IMR-90 (cell line): ENCODE data around the gene PDCD1. TPM values are rescaled to one million over a fixed set of nuclear protein-coding genes. Genes with fewer than 3 reads are reported as not detected.
A peak's percentile ranks its signal among the peaks of the same experiment; 100 is the strongest.

ENCODE experiments used
- ATAC-seq: fragments of 200-7000 bp; cut with Tn5 transposase; 2 replicates; pipeline ENCODE4 v1.9.1; 2020; ENCODE audit warnings: low read depth, mild to moderate bottlenecking, moderate library complexity
- BruUV-seq: library from RNA; stranded (reverse); fragments of 400-500 nt; replicated peaks from 2 replicates; lab custom pipeline; 2021; lab: Mats Ljungman, UMichigan
- CTCF ChIA-PET: fragments of 300-600 bp; formaldehyde crosslinking; extraction: SDS; loops from one replicate; lab custom pipeline; 2021; ENCODE audit warnings: antibody characterized with exemption; lab: Yijun Ruan, JAX
- POLR2A ChIA-PET: fragments of 300-600 bp; sonication (Branson Sonifier 250); formaldehyde crosslinking; loops from one replicate; lab custom pipeline; 2022; ENCODE audit warnings: antibody characterized with exemption; ENCODE audit not compliant: unreplicated experiment; lab: Charles Lee
- DNase-seq: peaks from one replicate; pipeline ENCODE4 v3.0.0; 2013
- H2AFZ ChIP-seq: replicated peaks from 2 replicates; pipeline ENCODE3; 2013; ENCODE audit warnings: low read length, mild to moderate bottlenecking; ENCODE audit not compliant: poor library complexity
- H2AK5ac ChIP-seq: 2 replicates; pipeline ENCODE4 v1.6.1; 2013; ENCODE audit warnings: low read depth, low read length, inconsistent platforms
- H2AK9ac ChIP-seq: replicated peaks from 2 replicates; pipeline ENCODE3; 2013; ENCODE audit warnings: mild to moderate bottlenecking, low read depth, low read length, moderate library complexity; ENCODE audit not compliant: poor library complexity
- H2BK120ac ChIP-seq: 2 replicates; pipeline ENCODE4 v1.6.1; 2013; ENCODE audit warnings: low read depth, low read length, inconsistent platforms
- H2BK15ac ChIP-seq: 3 replicates; pipeline ENCODE4 v1.6.1; 2013; ENCODE audit warnings: low read depth, low read length, inconsistent platforms
- H2BK20ac ChIP-seq: 2 replicates; pipeline ENCODE4 v1.6.1; 2013; ENCODE audit warnings: low read depth, mild to moderate bottlenecking, inconsistent platforms, low read length, moderate library complexity
- H2BK5ac ChIP-seq: 2 replicates; pipeline ENCODE4 v1.6.1; 2013; ENCODE audit warnings: mild to moderate bottlenecking, low read depth, low read length, inconsistent platforms; ENCODE audit not compliant: poor library complexity, severe bottlenecking
- H3K14ac ChIP-seq: replicated peaks from 2 replicates; pipeline ENCODE4 v1.6.1; 2013; ENCODE audit warnings: low read depth, low read length, inconsistent platforms
- H3K18ac ChIP-seq: 2 replicates; pipeline ENCODE4 v1.6.1; 2013; ENCODE audit warnings: low read depth, low read length, control low read depth
- H3K23ac ChIP-seq: 2 replicates; pipeline ENCODE4 v1.6.1; 2013; ENCODE audit warnings: low read depth, low read length, inconsistent platforms
- H3K27ac ChIP-seq: 2 replicates; pipeline ENCODE4 v1.5.1; 2013; ENCODE audit warnings: mild to moderate bottlenecking, control low read depth, low read length; ENCODE audit not compliant: insufficient read depth
- H3K27me3 ChIP-seq: 2 replicates; pipeline ENCODE4 v1.6.1; 2013; ENCODE audit warnings: low read length; ENCODE audit not compliant: control insufficient read depth, insufficient read depth
- H3K36me3 ChIP-seq: 2 replicates; pipeline ENCODE4 v1.6.1; 2013; ENCODE audit warnings: low read length, mixed read lengths; ENCODE audit not compliant: control insufficient read depth, insufficient read depth
- H3K4ac ChIP-seq: 2 replicates; pipeline ENCODE4 v1.6.1; 2013; ENCODE audit warnings: low read depth, low read length, inconsistent platforms
- H3K4me1 ChIP-seq: 2 replicates; pipeline ENCODE4 v1.6.1; 2013; ENCODE audit warnings: low read length, mixed read lengths; ENCODE audit not compliant: control insufficient read depth, insufficient read depth
- H3K4me2 ChIP-seq: 2 replicates; pipeline ENCODE4 v1.6.1; 2013; ENCODE audit warnings: low read depth, mild to moderate bottlenecking, control low read depth, low read length, moderate library complexity
- H3K4me3 ChIP-seq: 2 replicates; pipeline ENCODE4 v1.5.1; 2013; ENCODE audit warnings: low read depth, mild to moderate bottlenecking, control low read depth, low read length, moderate library complexity; ENCODE audit not compliant: insufficient read depth
- H3K56ac ChIP-seq: 2 replicates; pipeline ENCODE4 v1.6.1; 2013; ENCODE audit warnings: low read length, inconsistent platforms; ENCODE audit not compliant: insufficient read depth; ENCODE audit errors: extremely low read depth
- H3K79me1 ChIP-seq, 2 experiments: 2 replicates each; pipeline ENCODE4 v1.6.1; 2013; ENCODE audit warnings: low read length in 2 of 2, inconsistent platforms in 1 of 2, low read depth in 1 of 2
- H3K9ac ChIP-seq: 2 replicates; pipeline ENCODE4 v1.6.1; 2013; ENCODE audit warnings: low read depth, low read length, control low read depth
- H3K9me1 ChIP-seq: 2 replicates; pipeline ENCODE4 v1.6.1; 2013; ENCODE audit warnings: low read length, inconsistent platforms; ENCODE audit not compliant: insufficient read depth
- H3K9me3 ChIP-seq: 2 replicates; pipeline ENCODE4 v1.6.1; 2013; ENCODE audit warnings: low read length; ENCODE audit not compliant: control insufficient read depth, insufficient read depth
- H4K20me1 ChIP-seq: 2 replicates; pipeline ENCODE4 v1.6.1; 2013; ENCODE audit warnings: low read length, inconsistent platforms; ENCODE audit not compliant: insufficient read depth
- H4K5ac ChIP-seq: 2 replicates; pipeline ENCODE4 v1.6.1; 2013; ENCODE audit warnings: mild to moderate bottlenecking, low read depth, low read length, control low read depth
- H4K8ac ChIP-seq, 2 experiments: 2 replicates each; pipeline ENCODE4 v1.6.1; 2013; ENCODE audit warnings: low read depth in 2 of 2, low read length in 2 of 2, control low read depth in 1 of 2, inconsistent platforms in 1 of 2
- H4K91ac ChIP-seq: 2 replicates; pipeline ENCODE4 v1.6.1; 2013; ENCODE audit warnings: low read depth, low read length, inconsistent platforms; ENCODE audit not compliant: insufficient read depth
- BHLHE40 ChIP-seq: fragments of 150-350 bp; IDR thresholded peaks from 2 replicates; pipeline ENCODE4 v1.6.1; 2016; ENCODE audit warnings: mild to moderate bottlenecking, low read depth, low read length
- CEBPB ChIP-seq: IDR thresholded peaks from 2 replicates; pipeline ENCODE4 v1.6.1; 2012; ENCODE audit warnings: low read depth, low read length, improper control_type of control experiment
- CHD1 ChIP-seq: IDR thresholded peaks from 2 replicates; pipeline ENCODE4 v1.6.1; 2012; ENCODE audit warnings: low read depth, low read length, improper control_type of control experiment
- CTCF ChIP-seq: conservative IDR thresholded peaks from 2 replicates; pipeline ENCODE4 v1.5.1; 2012; ENCODE audit warnings: mild to moderate bottlenecking, low read depth, low read length, improper control_type of control experiment
- ELK1 ChIP-seq: fragments of 150-350 bp; IDR thresholded peaks from 2 replicates; pipeline ENCODE4 v1.6.1; 2016; ENCODE audit warnings: low read depth, mild to moderate bottlenecking, low read length, moderate library complexity, borderline replicate concordance
- FOS ChIP-seq: fragments of 150-350 bp; IDR thresholded peaks from 2 replicates; pipeline ENCODE4 v1.6.1; 2016; ENCODE audit warnings: low read depth, low read length
- MAFK ChIP-seq: IDR thresholded peaks from 2 replicates; pipeline ENCODE4 v1.6.1; 2012; ENCODE audit warnings: low read depth, low read length, improper control_type of control experiment
- MAZ ChIP-seq: IDR thresholded peaks from 2 replicates; pipeline ENCODE4 v1.6.1; 2012; ENCODE audit warnings: low read depth, mild to moderate bottlenecking, low read length, improper control_type of control experiment, moderate library complexity, borderline replicate concordance
- MXI1 ChIP-seq: IDR thresholded peaks from 2 replicates; pipeline ENCODE4 v1.6.1; 2012; ENCODE audit warnings: low read depth, mild to moderate bottlenecking, low read length, moderate library complexity, borderline replicate concordance
- NFE2L2 ChIP-seq: fragments of 150-350 bp; IDR thresholded peaks from 2 replicates; pipeline ENCODE4 v1.6.1; 2016; ENCODE audit warnings: low read depth, mild to moderate bottlenecking, low read length
- POLR2A ChIP-seq: IDR thresholded peaks from 2 replicates; pipeline ENCODE4 v1.6.1; 2012; ENCODE audit warnings: mild to moderate bottlenecking, low read depth, low read length
- RAD21 ChIP-seq: IDR thresholded peaks from 2 replicates; pipeline ENCODE4 v1.6.1; 2012; ENCODE audit warnings: low read length, improper control_type of control experiment
- RCOR1 ChIP-seq: IDR thresholded peaks from 2 replicates; pipeline ENCODE4 v1.6.1; 2012; ENCODE audit warnings: mild to moderate bottlenecking, low read length, improper control_type of control experiment; ENCODE audit not compliant: insufficient replicate concordance
- RFX5 ChIP-seq: IDR thresholded peaks from 2 replicates; pipeline ENCODE4 v1.8.0; 2012; ENCODE audit warnings: low read depth, mild to moderate bottlenecking, low read length, moderate library complexity
- SMC3 ChIP-seq: fragments of 150-350 bp; IDR thresholded peaks from 2 replicates; pipeline ENCODE4 v1.6.1; 2016; ENCODE audit warnings: low read depth, mild to moderate bottlenecking, antibody characterized with exemption, low read length, moderate library complexity
- USF2 ChIP-seq: fragments of 150-350 bp; IDR thresholded peaks from 2 replicates; pipeline ENCODE4 v1.6.1; 2017; ENCODE audit warnings: mild to moderate bottlenecking, antibody characterized with exemption, low read length, low read depth
- WGBS, 2 experiments: methylation state at CpG; one replicate each; pipeline versions ENCODE4 v1.1.5 to v1.1.7; 2013; ENCODE audit warnings: missing lambda C conversion rate in 2 of 2; ENCODE audit not compliant: insufficient read length in 1 of 2; ENCODE audit errors: extremely low coverage in 2 of 2; 5-methylcytosine and 5-hydroxymethylcytosine counted together
- dilution Hi-C: fragments of 300-500 bp; cut with HindIII; formaldehyde crosslinking; loops from one replicate; pipeline ENCODE4 v1.14.3; 2018; ENCODE audit warnings: low sequenced_read_pairs; ENCODE audit not compliant: unreplicated experiment
- in situ Hi-C: fragments of 300-500 bp; cut with MboI; formaldehyde crosslinking; loops from 3 replicates; pipeline ENCODE4 v1.14.3; 2019; ENCODE audit warnings: low sequenced_read_pairs, inconsistent platforms, mixed read lengths
- intact Hi-C: fragments of 100-400 bp; cut with micrococcal nuclease; formaldehyde crosslinking; loops from 2 replicates; pipeline ENCODE4 v1.10.0; 2022
- polyA plus RNA-seq, 3 experiments: library from polyadenylated mRNA; depleted of rRNA; stranded (reverse); fragments of >200 nt; gene quantifications; 2 replicates each; pipeline ENCODE4 v1.2.3, GENCODE V29; 2012; ENCODE audit warnings: low replicate concordance in 1 of 3
- total RNA-seq: library from RNA; depleted of rRNA; stranded (reverse); fragments of >200 nt; gene quantifications from 2 replicates; pipeline ENCODE4 v1.2.3, GENCODE V29; 2012

The PDCD1 gene
- total and polyA plus RNA-seq, 2 of the 4 experiments (the other 2 are of a cell fraction), result not detected

GRCh38 chr2:241864168-241864849 lies 5.6 kb upstream of the PDCD1 start:
- H2BK15ac ChIP-seq, result no peak overlapping the region
- no peaks in the 10 kb centered on the region for H3K36me3 ChIP-seq
- dilution Hi-C loops, result no loop called here
- H3K18ac ChIP-seq, result no peak overlapping the region
- 86% methylated on average over 2 of the region's 2 CpGs; no CpG with 5 or more reads in 1 of the 2 experiments for WGBS, 2 experiments
- H2AFZ ChIP-seq, result peak overlapping the region; percentile 14
- no peak overlapping the region for H3K56ac ChIP-seq
- POLR2A ChIA-PET, result no interaction called here
- no peak for DNase-seq
- peaks cover 5% of the 10 kb centered on the region for H4K20me1 ChIP-seq
- H3K79me1 ChIP-seq, result no peaks in the 10 kb centered on the region
- H3K9me3 ChIP-seq, result no peaks in the 10 kb centered on the region
- no peak overlapping the region for H4K8ac ChIP-seq
- H2BK120ac ChIP-seq, result no peak overlapping the region
- BruUV-seq, result no TSS peak
- no peak overlapping the region for H3K27ac ChIP-seq
- peak overlapping the region; percentile 71; the same call in 1 of the 2 replicates for H3K23ac ChIP-seq
- no peak overlapping the region for H3K4ac ChIP-seq
- H2AK9ac ChIP-seq, result no peak overlapping the region
- no peaks in the 10 kb centered on the region; the same call in 1 of the 2 replicates for H3K4me1 ChIP-seq
- no peak overlapping the region for H3K14ac ChIP-seq
- H2AK5ac ChIP-seq, result no peak overlapping the region; the same call in 1 of the 2 replicates
- CTCF ChIA-PET, result no interaction called here
- H3K9ac ChIP-seq, result no peak overlapping the region
- no peak overlapping the region for H2BK20ac ChIP-seq
- H3K27me3 ChIP-seq, result peaks cover 38% of the 10 kb centered on the region
- no peak overlapping the region for H4K5ac ChIP-seq
- TF ChIP-seq SMC3 (no peak), CEBPB (no peak), USF2 (no peak), CHD1 (no peak), RCOR1 (no peak), MAFK (no peak), NFE2L2 (no peak), FOS (no peak), MXI1 (no peak), RFX5 (no peak), POLR2A (no peak), ELK1 (no peak), CTCF (no peak), BHLHE40 (no peak), MAZ (no peak), RAD21 (no peak)
- intact Hi-C loops, result no loop called here
- H2BK5ac ChIP-seq, result peak overlapping the region; percentile 96
- H4K91ac ChIP-seq, result no peak overlapping the region
- no peak for ATAC-seq
- H3K9me1 ChIP-seq, result peaks cover 19% of the 10 kb centered on the region
- H3K4me2 ChIP-seq, result no peak overlapping the region
- H3K4me3 ChIP-seq, result no peak overlapping the region
- in situ Hi-C loops, result no loop called here
